GM21390 (cell line): ENCODE data around the gene BIN2.
"Not testable (repeated sequence)": the region's sequence is repeated elsewhere in the genome, so short reads cannot be mapped to it uniquely, and the experiment has no call there.

Experiments used
- ATAC-seq: cut with Tn5 transposase; IDR thresholded peaks from one replicate; pipeline ENCODE4 v1.9.1; 2021; ENCODE audit not compliant: unreplicated experiment

BIN2 gene

GRCh38 chr12:51263341-51263740 lies 60.6 kb downstream of the BIN2 start:
- no peak for ATAC-seq

- no peak for ATAC-seq
These were observed 61.2 kb downstream of the BIN2 start for GRCh38 chr12:51262758-51263177.

GRCh38 chr12:51259600-51259999 lies 64.4 kb downstream of the BIN2 start:
- not testable (repeated sequence) for ATAC-seq

- ATAC-seq: no peak
These were observed 69.4 kb downstream of the BIN2 start for GRCh38 chr12:51254536-51254935.

- no peak for ATAC-seq
These were observed 70.7 kb downstream of the BIN2 start for GRCh38 chr12:51253276-51253675.

GRCh38 chr12:51247523-51248206 lies 76.3 kb downstream of the BIN2 start:
- ATAC-seq: no peak

GRCh38 chr12:51246254-51246853 lies 77.6 kb downstream of the BIN2 start:
- ATAC-seq: no peak

GRCh38 chr12:51245476-51246253 lies 78.3 kb downstream of the BIN2 start:
- no peak for ATAC-seq

GRCh38 chr12:51244269-51244668 lies 79.7 kb downstream of the BIN2 start:
- ATAC-seq: no peak

- no peak for ATAC-seq
These were observed 81.1 kb downstream of the BIN2 start for GRCh38 chr12:51242876-51243275.

- no peak for ATAC-seq
These were observed 81.9 kb downstream of the BIN2 start for GRCh38 chr12:51242120-51242519.

GRCh38 chr12:51240971-51241370 lies 83.0 kb downstream of the BIN2 start:
- no peak for ATAC-seq

GRCh38 chr12:51238510-51239334 lies 85.3 kb downstream of the BIN2 start, which contains the start of gene DAZAP2:
Gene DAZAP2, plus strand, starts transcription at chr12:51238826. Its CDS starts 82 bp downstream, at chr12:51238908.
- peak; percentile 88 for ATAC-seq

- ATAC-seq: peak; percentile 6
These were observed 85.9 kb downstream of the BIN2 start for GRCh38 chr12:51238037-51238509.

- ATAC-seq: no peak
These were observed 89.4 kb downstream of the BIN2 start for GRCh38 chr12:51234530-51234929.

- no peak for ATAC-seq
These were observed 91.3 kb downstream of the BIN2 start for GRCh38 chr12:51232642-51233041.
